HCT116 (cell line): Measurements from ENCODE around the gene CRTC1.

ENCODE experiments used
- CEBPB ChIP-seq: IDR thresholded peaks from 2 replicates; pipeline ENCODE4 v1.6.1; 2012; ENCODE audit warnings: low read depth
- EZH2 ChIP-seq: fragments of 200-600 bp; sonication (generic); IDR thresholded peaks from 2 replicates; pipeline ENCODE4 v1.6.1; 2017; ENCODE audit warnings: antibody characterized with exemption, mixed run types
- EZH2phosphoT487 ChIP-seq: fragments of 200-600 bp; IDR thresholded peaks from 2 replicates; pipeline ENCODE4 v1.6.1; 2018; ENCODE audit warnings: antibody characterized with exemption, borderline replicate concordance
- POLR2A ChIP-seq: IDR thresholded peaks from 2 replicates; pipeline ENCODE4 v1.7.0; 2011; ENCODE audit warnings: borderline replicate concordance; ENCODE audit not compliant: insufficient read depth, insufficient read length; ENCODE audit errors: extremely low read depth
- POLR2AphosphoS5 ChIP-seq: IDR thresholded peaks from 2 replicates; pipeline ENCODE4 v1.6.1; 2011; ENCODE audit warnings: mild to moderate bottlenecking, low read depth, low read length, moderate library complexity
- TF ChIP-seq, protein P1 (sequence below), 3 experiments: fragments of 200-600 bp in 1 of 3; sonication (generic) in 1 of 3; IDR thresholded peaks in 2 of 3; conservative IDR thresholded peaks in 1 of 3; 2 replicates each; pipeline ENCODE4 v1.5.1; 2012 to 2017; ENCODE audit warnings: low read depth in 2 of 3, low read length in 2 of 3, antibody characterized with exemption in 1 of 3, borderline replicate concordance in 1 of 3, control low read depth in 1 of 3, mild to moderate bottlenecking in 1 of 3, mixed read lengths in 1 of 3, mixed run types in 1 of 3, moderate library complexity in 1 of 3; ENCODE audit not compliant: insufficient read depth in 1 of 3
- TF ChIP-seq, protein P2 (sequence below): IDR thresholded peaks from 2 replicates; pipeline ENCODE4 v1.6.1; 2012
- TF ChIP-seq, protein P3 (sequence below): IDR thresholded peaks from 2 replicates; pipeline ENCODE4 v1.6.1; 2012; ENCODE audit warnings: low read depth

DNA sequence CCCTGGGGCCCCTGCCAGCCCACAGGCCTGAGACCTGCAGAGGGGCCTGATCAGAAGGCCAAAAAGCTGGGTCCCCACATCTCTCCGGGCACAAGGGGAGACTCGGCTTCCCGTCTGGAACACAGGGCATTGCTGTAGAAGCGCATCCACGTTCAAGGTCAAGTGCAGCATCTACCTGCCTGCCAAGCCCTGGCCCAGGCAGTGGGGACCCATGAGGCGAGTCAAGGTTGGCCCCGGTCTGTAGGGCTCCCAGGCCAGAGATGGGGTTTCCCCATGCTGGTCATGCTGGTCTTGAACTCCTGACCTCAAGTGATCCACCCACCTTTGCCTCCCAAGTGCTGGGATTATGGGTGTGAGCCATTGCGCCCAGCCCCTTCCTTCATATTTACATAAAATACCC lies 121.2 kb downstream of the CRTC1 start:
- TF ChIP-seq EZH2 (no peak), POLR2A (no peak), EZH2phosphoT487 (no peak), POLR2AphosphoS5 (no peak), CEBPB (no peak)
- TF ChIP-seq, protein P1, sequence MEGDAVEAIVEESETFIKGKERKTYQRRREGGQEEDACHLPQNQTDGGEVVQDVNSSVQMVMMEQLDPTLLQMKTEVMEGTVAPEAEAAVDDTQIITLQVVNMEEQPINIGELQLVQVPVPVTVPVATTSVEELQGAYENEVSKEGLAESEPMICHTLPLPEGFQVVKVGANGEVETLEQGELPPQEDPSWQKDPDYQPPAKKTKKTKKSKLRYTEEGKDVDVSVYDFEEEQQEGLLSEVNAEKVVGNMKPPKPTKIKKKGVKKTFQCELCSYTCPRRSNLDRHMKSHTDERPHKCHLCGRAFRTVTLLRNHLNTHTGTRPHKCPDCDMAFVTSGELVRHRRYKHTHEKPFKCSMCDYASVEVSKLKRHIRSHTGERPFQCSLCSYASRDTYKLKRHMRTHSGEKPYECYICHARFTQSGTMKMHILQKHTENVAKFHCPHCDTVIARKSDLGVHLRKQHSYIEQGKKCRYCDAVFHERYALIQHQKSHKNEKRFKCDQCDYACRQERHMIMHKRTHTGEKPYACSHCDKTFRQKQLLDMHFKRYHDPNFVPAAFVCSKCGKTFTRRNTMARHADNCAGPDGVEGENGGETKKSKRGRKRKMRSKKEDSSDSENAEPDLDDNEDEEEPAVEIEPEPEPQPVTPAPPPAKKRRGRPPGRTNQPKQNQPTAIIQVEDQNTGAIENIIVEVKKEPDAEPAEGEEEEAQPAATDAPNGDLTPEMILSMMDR (IDR thresholded peaks at IDR 0.05 in 2 of 3, conservative IDR thresholded peaks at IDR 0.05 in 1 of 3; ENCODE audit: borderline replicate concordance in 1 of 3, insufficient read depth in 1 of 3, low read depth in 2 of 3, low read length in 2 of 3) = no peak
- TF ChIP-seq, protein P2, sequence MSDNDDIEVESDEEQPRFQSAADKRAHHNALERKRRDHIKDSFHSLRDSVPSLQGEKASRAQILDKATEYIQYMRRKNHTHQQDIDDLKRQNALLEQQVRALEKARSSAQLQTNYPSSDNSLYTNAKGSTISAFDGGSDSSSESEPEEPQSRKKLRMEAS = no peak
- TF ChIP-seq, protein P3, sequence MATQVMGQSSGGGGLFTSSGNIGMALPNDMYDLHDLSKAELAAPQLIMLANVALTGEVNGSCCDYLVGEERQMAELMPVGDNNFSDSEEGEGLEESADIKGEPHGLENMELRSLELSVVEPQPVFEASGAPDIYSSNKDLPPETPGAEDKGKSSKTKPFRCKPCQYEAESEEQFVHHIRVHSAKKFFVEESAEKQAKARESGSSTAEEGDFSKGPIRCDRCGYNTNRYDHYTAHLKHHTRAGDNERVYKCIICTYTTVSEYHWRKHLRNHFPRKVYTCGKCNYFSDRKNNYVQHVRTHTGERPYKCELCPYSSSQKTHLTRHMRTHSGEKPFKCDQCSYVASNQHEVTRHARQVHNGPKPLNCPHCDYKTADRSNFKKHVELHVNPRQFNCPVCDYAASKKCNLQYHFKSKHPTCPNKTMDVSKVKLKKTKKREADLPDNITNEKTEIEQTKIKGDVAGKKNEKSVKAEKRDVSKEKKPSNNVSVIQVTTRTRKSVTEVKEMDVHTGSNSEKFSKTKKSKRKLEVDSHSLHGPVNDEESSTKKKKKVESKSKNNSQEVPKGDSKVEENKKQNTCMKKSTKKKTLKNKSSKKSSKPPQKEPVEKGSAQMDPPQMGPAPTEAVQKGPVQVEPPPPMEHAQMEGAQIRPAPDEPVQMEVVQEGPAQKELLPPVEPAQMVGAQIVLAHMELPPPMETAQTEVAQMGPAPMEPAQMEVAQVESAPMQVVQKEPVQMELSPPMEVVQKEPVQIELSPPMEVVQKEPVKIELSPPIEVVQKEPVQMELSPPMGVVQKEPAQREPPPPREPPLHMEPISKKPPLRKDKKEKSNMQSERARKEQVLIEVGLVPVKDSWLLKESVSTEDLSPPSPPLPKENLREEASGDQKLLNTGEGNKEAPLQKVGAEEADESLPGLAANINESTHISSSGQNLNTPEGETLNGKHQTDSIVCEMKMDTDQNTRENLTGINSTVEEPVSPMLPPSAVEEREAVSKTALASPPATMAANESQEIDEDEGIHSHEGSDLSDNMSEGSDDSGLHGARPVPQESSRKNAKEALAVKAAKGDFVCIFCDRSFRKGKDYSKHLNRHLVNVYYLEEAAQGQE = no peak
